Measurements from ENCODE around the gene PTPRA.
"Not testable (repeated sequence)": the region's sequence is repeated elsewhere in the genome, so short reads cannot be mapped to it uniquely, and the experiment has no call there.

The PTPRA gene

DNA sequence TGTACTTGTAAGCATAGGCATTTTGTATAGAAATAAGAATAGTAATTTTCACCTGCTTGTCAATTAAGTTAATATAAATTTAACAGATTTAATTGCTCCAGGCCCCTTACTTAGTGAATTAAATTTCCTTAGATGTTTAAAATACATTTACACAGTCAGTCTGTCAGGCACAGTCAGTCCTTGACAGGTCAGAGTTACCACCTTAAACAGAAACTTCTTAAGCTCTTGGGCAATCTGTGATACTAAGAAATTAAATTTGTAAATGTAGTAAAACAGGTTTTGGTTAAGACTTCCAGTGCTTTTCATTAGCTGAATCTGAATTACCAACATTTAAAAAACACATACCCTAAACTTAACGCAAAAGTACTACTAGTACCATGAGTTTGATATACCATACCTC is 15.9 kb downstream of the PTPRA start:
- DNase-seq, result no peak

GRCh38 chr20:2889797-2890196 is 16.5 kb downstream of the PTPRA start:
- DNase-seq, result no peak

GRCh38 chr20:2890742-2891141 is 17.5 kb downstream of the PTPRA start:
- no peak for DNase-seq

- DNase-seq, result no peak
These were observed 18.1 kb downstream of the PTPRA start for GRCh38 chr20:2891343-2891742.

DNA sequence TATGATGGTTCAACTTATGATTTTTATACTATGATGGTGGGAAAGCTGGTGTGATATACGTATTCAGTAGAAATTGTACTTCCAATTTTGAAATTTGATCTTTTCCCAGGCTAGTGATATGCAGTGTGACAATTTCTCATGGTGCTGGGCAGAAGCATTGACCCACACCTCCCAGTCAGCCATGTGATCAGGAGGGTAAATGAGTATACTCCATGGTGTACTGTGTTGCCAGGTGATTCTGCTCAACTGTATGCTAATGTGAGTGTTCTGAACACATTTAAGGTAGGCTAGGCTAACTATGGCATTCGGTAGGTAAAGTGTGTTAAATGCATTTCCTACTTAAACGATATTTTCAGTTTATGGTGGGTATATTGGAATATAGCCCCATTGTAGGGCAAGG is 19.1 kb downstream of the PTPRA start:
- DNase-seq, result no peak

GRCh38 chr20:2894221-2894620 is 20.9 kb downstream of the PTPRA start:
- no peak for DNase-seq

DNA sequence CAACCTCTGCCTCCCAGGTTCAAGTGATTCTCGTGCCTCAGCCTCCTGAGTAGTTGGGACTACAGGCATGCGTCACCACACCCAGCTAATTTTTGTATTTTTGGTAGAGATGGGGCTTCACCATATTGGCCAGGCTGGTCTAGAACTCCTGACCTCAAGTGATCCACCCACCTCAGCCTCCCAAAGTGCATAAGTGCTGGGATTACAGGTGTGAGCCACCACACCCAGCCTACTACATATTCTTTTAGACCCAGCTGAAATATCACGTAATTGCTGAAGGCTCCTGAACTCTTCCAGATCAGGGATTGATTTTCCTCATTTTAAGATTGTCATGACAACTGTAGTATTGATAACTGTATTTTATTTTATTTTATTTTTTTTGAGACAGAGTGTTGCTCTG is 21.9 kb downstream of the PTPRA start:
- not testable (repeated sequence) for DNase-seq

GRCh38 chr20:2899243-2899642 is 26.0 kb downstream of the PTPRA start:
- DNase-seq, result no peak

DNA sequence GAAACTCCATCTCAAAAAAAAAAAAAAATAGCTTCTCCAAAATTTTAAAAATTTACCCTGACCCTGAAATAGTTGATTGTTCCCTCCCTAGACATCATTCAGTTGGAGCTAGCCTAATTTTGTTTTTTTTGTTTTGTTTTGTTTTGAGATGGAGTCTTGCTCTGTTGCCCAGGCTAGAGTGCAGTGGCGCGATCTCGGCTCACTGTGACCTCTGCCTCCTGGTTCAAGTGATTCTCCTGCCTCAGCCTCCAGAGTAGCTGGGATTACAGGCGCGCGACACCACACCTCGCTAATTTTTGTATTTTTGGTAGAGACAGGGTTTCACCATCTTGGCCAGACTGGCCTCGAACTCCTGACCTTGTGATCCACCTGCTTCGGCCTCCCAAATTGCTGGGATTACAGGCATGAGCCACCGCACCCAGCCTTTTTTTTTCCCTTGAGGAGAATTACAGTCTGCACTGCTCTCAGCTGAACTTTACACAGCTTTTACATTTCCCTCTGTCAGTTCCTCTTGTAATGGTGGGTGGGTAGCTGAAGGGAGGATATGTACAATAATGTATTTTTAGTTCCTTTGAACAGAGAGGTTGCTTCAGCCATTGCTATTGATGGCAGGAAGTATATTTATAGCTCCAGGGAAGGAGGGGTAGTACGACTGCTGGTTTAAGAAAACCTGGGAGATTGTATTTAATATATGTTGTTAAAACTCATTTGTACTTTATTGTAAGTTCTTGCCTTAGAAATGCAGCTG is 27.7 kb downstream of the PTPRA start:
- DNase-seq, result no peak

- DNase-seq, result no peak
These were observed 29.0 kb downstream of the PTPRA start for GRCh38 chr20:2902291-2902690.

GRCh38 chr20:2902818-2903217 is 29.5 kb downstream of the PTPRA start:
- DNase-seq, result no peak

DNA sequence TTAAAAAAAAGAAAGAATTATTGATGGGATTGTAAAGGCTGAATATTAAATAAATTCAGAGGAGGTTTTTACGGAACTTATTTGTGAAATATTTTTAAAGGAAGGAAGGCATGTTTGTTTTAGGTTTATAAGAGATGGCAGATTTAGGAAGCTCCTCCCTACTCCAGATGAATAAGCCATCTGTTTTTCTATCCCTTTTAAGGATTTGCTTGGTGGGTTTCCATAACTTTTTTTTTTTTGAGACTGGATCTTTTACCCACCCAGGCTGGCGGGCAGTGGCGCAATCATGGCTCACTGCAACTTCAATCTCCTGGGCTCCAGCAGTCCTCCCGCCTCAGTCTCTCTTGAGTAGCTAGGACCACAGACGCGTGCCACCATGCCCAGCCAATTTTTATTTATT is 30.4 kb downstream of the PTPRA start:
- DNase-seq, result no peak

DNA sequence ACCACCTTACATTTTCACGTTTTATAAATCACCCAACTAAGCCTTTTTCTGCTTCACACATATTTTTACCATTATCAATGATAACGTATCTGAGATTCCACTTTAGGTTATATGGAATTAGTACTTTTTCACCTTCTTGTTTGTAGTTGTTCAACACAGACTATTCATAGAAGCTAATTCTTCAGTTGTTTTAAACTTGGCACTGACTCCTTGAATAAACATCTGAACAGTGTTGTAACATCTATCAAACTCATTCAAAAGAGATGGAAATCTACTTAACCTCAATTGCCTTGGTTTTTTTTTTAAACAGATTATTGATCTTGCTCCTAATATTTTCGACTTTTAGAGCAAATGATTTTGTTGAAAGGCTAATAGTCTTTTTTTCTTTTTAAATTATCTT is 34.2 kb downstream of the PTPRA start:
- no peak for DNase-seq

- DNase-seq, result no peak
These were observed 36.7 kb downstream of the PTPRA start for GRCh38 chr20:2909953-2910352.

DNA sequence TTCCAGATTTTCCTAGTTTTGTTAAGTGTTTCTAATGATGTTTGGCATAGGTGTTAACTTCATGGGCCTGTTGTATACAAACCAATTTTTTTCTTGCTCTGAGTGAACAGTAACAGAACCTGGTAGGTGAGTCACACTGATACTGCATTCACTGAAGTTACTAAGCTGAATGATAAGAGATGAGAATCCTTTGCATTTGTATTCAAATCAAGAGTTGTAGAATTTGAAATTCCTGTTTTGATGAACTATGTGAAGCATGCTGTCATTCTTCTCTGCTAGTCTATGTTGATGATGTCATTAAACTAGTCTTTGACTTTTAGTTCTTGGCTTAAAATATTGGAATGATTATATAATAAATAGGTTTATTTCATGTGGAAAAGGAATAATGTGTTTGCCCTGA is 37.9 kb downstream of the PTPRA start:
- no peak for DNase-seq

DNA sequence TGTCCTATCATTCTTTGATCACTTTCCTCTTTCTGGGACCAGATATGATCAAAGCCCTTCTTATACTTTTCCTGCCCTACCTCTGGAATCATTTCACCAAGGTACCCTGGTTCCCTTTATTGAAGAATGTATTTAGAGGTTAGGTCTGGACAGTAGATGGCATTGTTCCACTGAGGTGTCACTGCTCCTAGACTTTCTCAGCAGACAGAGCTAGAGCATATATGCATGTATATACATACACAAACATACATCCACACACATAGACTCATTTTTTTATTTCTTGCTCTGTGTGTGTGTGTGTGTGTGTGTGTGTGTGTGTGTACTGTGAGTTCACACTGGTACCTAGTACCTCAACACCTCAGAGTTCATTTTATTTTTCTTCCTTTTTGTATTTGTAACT is 40.9 kb downstream of the PTPRA start:
- DNase-seq, result no peak

- no peak for DNase-seq
These were observed 44.0 kb downstream of the PTPRA start for GRCh38 chr20:2917266-2917665.

DNA sequence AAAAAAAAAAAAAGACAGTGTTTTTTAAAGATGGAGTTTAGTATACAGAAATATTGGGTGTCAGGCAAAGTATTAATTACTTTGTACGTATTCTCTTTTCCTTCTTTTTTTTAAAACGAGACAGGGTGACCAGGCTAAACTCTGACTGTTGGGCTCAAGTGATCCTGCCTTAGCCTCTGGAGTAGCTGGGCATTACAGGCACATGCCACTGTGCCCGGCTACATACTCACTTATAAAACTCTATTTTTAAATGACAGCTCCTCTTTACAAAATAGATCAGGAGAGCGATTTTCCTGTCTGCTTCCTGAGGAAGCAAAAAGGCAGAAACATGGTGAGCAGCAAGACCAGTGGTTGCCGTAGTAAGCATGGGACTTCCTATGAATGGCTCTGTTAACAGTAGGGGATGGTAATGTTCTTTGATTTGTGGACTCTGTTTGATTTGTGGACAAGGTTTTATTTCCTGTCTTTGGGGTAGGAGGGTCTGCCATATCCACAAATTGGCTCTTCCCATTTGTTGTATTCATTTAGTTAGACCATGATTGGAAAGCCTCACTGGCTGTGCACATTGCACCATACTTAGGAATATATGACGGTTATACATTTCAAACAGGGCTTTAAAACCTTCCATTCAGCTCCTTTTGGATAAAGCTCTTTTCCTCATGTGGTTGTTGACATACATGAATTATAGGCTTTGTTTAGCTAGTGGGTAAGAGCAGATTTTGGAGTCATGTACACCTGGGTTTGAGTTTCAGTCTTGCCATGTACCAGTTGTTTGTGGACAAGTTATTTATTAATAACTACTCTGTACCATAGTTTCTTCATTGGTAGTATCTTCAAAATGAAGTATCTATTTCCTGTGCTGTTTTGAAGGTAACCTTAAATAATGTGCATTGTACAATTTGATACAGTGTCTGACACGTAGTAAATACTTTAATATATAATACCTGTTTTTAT is 45.1 kb downstream of the PTPRA start:
- no peak for DNase-seq

GRCh38 chr20:2919518-2920245 is 46.4 kb downstream of the PTPRA start:
- DNase-seq, result no peak

- no peak for DNase-seq
These were observed 47.2 kb downstream of the PTPRA start for GRCh38 chr20:2920473-2920872.

DNA sequence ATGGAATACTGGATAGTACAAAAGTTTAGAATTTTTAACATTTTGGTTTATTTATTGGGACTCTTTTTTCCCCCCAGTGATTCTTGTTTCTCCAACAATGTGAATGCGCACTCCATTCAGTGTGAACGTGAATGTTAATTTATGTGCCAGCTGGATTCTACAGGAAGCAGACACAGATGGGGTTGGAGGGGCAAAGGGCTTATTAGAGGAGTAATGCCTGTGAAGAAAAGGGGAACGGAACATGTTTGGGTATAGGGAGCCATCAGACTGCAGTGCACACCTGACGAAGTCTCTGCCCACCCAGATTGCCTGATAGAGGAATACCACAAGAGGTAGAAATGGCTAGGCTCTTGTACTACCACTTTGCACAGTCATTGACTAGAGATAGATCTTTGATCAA is 48.2 kb downstream of the PTPRA start:
- no peak for DNase-seq

- DNase-seq, result no peak
These were observed 49.7 kb downstream of the PTPRA start for GRCh38 chr20:2922957-2923356.

DNA sequence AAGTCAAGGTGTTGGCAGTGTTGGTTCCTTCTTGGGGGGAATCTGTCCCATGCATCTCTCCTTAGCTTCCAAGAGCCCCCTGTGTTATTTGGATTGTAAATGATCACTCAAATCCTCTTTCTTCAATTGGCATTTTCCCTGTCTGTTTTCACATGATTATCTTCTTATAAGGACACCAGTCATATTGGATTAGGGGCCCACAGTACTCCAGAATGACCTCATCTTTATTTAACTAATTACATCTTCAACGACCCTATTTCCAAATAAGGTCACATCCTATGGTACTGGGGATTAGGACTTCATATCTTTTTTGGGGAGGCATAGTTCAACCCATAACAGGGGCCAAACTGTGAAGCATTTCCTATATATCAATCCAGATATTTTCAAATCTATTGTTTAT is 57.3 kb downstream of the PTPRA start:
- no peak for DNase-seq

GRCh38 chr20:2932498-2932897 is 59.2 kb downstream of the PTPRA start:
- DNase-seq, result no peak
